HepG2 (cell line): Measurements from ENCODE around the gene HP1BP3. TPM values are rescaled to one million over a fixed set of nuclear protein-coding genes. Genes with fewer than 3 reads are reported as not detected.

Source experiments
- ATAC-seq: fragments of 200-7000 bp; cut with Tn5 transposase; 3 replicates; pipeline ENCODE4 v1.9.1; 2020; ENCODE audit warnings: mild to moderate bottlenecking, moderate library complexity
- BruUV-seq: library from RNA; stranded (reverse); fragments of 400-500 nt; replicated peaks from 2 replicates; lab custom pipeline; 2021; lab: Mats Ljungman, UMichigan
- CTCF ChIA-PET: fragments of 300-600 bp; formaldehyde crosslinking; extraction: SDS; loops from one replicate; lab custom pipeline; 2021; ENCODE audit warnings: low total read pairs, inconsistent platforms, low intra/inter-chr PET ratio; lab: Yijun Ruan, JAX
- POLR2A ChIA-PET: fragments of 350-600 bp; sonication (Branson Sonifier 250); formaldehyde crosslinking; loops from one replicate; lab custom pipeline; 2020; ENCODE audit warnings: antibody characterized with exemption, inconsistent platforms; lab: Yijun Ruan, JAX
- DNase-seq: peaks from one replicate; pipeline ENCODE4 v3.0.0-alpha.2; 2015; ENCODE audit warnings: low spot score
- FAIRE-seq: peaks from 3 replicates; lab custom pipeline; 2011; peaks lifted over from hg19 to GRCh38; lab: Jason Lieb, UNC
- H2AFZ ChIP-seq: one replicate; pipeline ENCODE4 v1.6.1; 2011; ENCODE audit warnings: low read length, inconsistent platforms
- H3K27ac ChIP-seq: fragments of 300-600 bp; 3 replicates; pipeline ENCODE4 v1.8.0; 2011; ENCODE audit warnings: mixed run types, mild to moderate bottlenecking, mixed read lengths, low read length, inconsistent platforms; ENCODE audit not compliant: insufficient read depth; ENCODE audit errors: extremely low read length
- H3K27me3 ChIP-seq, 2 experiments: fragments of 200-600 bp in 1 of 2; 2 replicates in 1 of 2; 3 replicates in 1 of 2; pipeline versions ENCODE4 v1.6.0 to v1.8.0; 2011; ENCODE audit warnings: low read length in 2 of 2, mild to moderate bottlenecking in 2 of 2, moderate library complexity in 2 of 2, inconsistent platforms in 1 of 2; ENCODE audit not compliant: insufficient read depth in 2 of 2, control insufficient read depth in 1 of 2
- H3K36me3 ChIP-seq, 2 experiments: fragments of 200-600 bp in 1 of 2; replicated peaks in 1 of 2; 2 replicates in 1 of 2; 3 replicates in 1 of 2; pipeline versions ENCODE4 v1.5.1 to v1.8.0; 2011; ENCODE audit warnings: low read length in 2 of 2, inconsistent platforms in 1 of 2; ENCODE audit not compliant: insufficient read depth in 2 of 2, control insufficient read depth in 1 of 2
- H3K4me1 ChIP-seq: 2 replicates; pipeline ENCODE4 v1.5.1; 2012; ENCODE audit warnings: low read length, inconsistent platforms; ENCODE audit not compliant: insufficient read depth
- H3K4me2 ChIP-seq: 2 replicates; pipeline ENCODE4 v1.6.0; 2011; ENCODE audit warnings: low read depth, low read length, inconsistent platforms
- H3K4me3 ChIP-seq, 3 experiments: fragments of 200-600 bp in 1 of 3; sonication (generic), shearing (Covaris generic) in 1 of 3; replicated peaks in 1 of 3; 2 replicates each; pipeline ENCODE4 v1.5.1; 2011 to 2016; ENCODE audit warnings: low read length in 3 of 3, inconsistent platforms in 2 of 3, low read depth in 2 of 3, mild to moderate bottlenecking in 2 of 3, control low read depth in 1 of 3, mixed read lengths in 1 of 3; ENCODE audit not compliant: insufficient read depth in 1 of 3
- H3K79me2 ChIP-seq: one replicate; pipeline ENCODE4 v1.6.1; 2011; ENCODE audit warnings: low read length, inconsistent platforms; ENCODE audit not compliant: insufficient read depth
- H3K9ac ChIP-seq: 2 replicates; pipeline ENCODE4 v1.6.0; 2011; ENCODE audit warnings: mild to moderate bottlenecking, low read depth, low read length, inconsistent platforms; ENCODE audit not compliant: insufficient read depth
- H3K9me3 ChIP-seq: 2 replicates; pipeline ENCODE4 v1.5.1; 2012; ENCODE audit warnings: mild to moderate bottlenecking, low read length
- H4K20me1 ChIP-seq: 2 replicates; pipeline ENCODE4 v1.6.0; 2011; ENCODE audit warnings: inconsistent platforms, mild to moderate bottlenecking, low read length, moderate library complexity; ENCODE audit not compliant: insufficient read depth
- PTBP1 ChIP-seq: fragments of 200-400 bp; formaldehyde crosslinking; IDR thresholded peaks from 2 replicates; pipeline ENCODE4 v1.6.1; 2018; ENCODE audit warnings: low read length, low read depth; ENCODE audit not compliant: poor library complexity, severe bottlenecking
- ZNF530 ChIP-seq: sonication (generic); formaldehyde crosslinking; IDR thresholded peaks from 2 replicates; pipeline ENCODE4 v1.5.0; 2020; ENCODE audit warnings: low read depth, mild to moderate bottlenecking, missing genetic modification reagents
- ZNF552 ChIP-seq: sonication (generic); formaldehyde crosslinking; IDR thresholded peaks from 2 replicates; pipeline ENCODE4 v1.9.0; 2022; ENCODE audit warnings: missing genetic modification reagents, mild to moderate bottlenecking, borderline replicate concordance
- ZNF724P ChIP-seq: sonication (generic); formaldehyde crosslinking; IDR thresholded peaks from 2 replicates; pipeline ENCODE4 v1.8.0; 2022; ENCODE audit warnings: missing genetic modification reagents, borderline replicate concordance
- ZNF772 ChIP-seq: sonication (generic); formaldehyde crosslinking; IDR thresholded peaks from 2 replicates; pipeline ENCODE4 v1.5.0; 2020; ENCODE audit warnings: mild to moderate bottlenecking, missing genetic modification reagents
- WGBS: methylation state at CpG from one replicate; pipeline ENCODE4 v1.1.6; 2017; ENCODE audit warnings: low lambda C conversion rate; 5-methylcytosine and 5-hydroxymethylcytosine counted together
- in situ Hi-C: cut with HindIII; loops from 2 replicates; pipeline ENCODE4 v1.10.0; 2017; ENCODE audit warnings: low pct_unique_long_range_greater_than_20kb; ENCODE audit not compliant: extremely low pct_ligation_motif_present
- intact Hi-C: fragments of 100-400 bp; cut with micrococcal nuclease; formaldehyde crosslinking; loops from one replicate; pipeline ENCODE4 v1.10.0; 2022; ENCODE audit not compliant: unreplicated experiment
- polyA plus RNA-seq, 8 experiments: library from polyadenylated mRNA; depleted of rRNA in 3 of 8; stranded (reverse) in 7 of 8; unstranded in 1 of 8; fragments of >200 nt; fragmentation: Illumina TruSeq in 4 of 8; extraction: Trizol in 4 of 8; gene quantifications; 2 replicates each; pipeline versions ENCODE4 v1.2.1 to v1.2.3, GENCODE V29; 2011 to 2016; ENCODE audit warnings: low read depth in 4 of 8, missing spikeins in 1 of 8, mixed read lengths in 1 of 8; ENCODE audit not compliant: insufficient read depth in 1 of 8
- total RNA-seq, 5 experiments: library from RNA; depleted of rRNA; stranded (reverse); fragments of >200 nt; fragmentation: Illumina TruSeq; extraction: Trizol; gene quantifications; 2 replicates each; pipeline ENCODE4 v1.2.3, GENCODE V29; 2016; ENCODE audit warnings: low read depth in 1 of 5
- TF ChIP-seq, protein P1 (sequence below): sonication (generic); formaldehyde crosslinking; IDR thresholded peaks from 2 replicates; pipeline ENCODE4 v1.5.0; 2020; ENCODE audit warnings: mild to moderate bottlenecking, missing genetic modification reagents
- TF ChIP-seq, protein P2 (sequence below): IDR thresholded peaks from 2 replicates; pipeline ENCODE4 v1.4.0; 2020; ENCODE audit warnings: mild to moderate bottlenecking, missing genetic modification reagents
- TF ChIP-seq, protein P3 (sequence below): sonication (generic); formaldehyde crosslinking; IDR thresholded peaks from 2 replicates; pipeline ENCODE4 v1.4.0; 2020; ENCODE audit warnings: missing genetic modification reagents
- TF ChIP-seq, protein P4 (sequence below): sonication (generic); formaldehyde crosslinking; IDR thresholded peaks from 2 replicates; pipeline ENCODE4 v1.9.0; 2021; ENCODE audit warnings: missing genetic modification reagents, borderline replicate concordance

Gene HP1BP3
- total and polyA plus RNA-seq, 2 of the 13 experiments (the other 11 are each of a cell fraction or from before 2014, with no cell fraction given): 98.5 to 137 TPM

DNA sequence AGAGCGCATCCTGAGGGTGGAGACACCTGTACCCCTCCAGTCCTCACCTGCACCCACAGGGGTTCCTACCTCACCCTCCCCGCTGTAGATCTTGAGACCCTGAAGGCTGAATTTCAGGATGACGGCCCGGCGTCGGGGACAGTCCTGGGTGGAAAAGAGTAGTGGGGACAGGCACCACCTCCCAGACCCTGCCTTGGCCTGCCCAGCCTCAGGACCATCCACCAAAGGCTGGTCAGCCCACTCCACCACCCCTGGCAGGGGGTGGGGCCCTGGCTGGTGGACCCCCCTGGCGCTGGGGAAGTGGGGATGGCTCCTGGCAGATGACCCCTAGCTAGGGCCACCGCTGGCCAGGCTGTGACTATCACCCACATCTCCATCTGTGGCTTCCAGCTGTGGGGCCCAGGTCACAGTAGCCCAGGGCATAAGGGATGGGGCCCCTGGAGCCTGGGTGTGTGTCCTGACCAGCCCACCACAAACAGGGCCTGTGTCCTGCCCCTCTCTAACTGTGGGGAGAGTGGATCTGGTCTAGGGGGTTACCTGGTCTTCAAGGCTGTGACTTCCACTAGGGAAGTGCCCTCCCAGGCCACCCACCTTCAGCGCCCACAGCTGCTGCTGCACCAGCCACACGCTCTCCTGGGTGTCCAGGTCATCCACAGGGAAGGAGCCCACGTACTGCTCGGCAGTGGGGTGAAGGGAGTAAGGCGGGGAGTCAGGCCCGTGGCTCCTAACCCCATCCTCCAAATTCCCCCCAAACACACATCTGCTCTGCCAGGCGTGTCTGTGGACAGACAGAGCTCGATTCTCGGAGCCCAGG is 60.0 kb downstream of the HP1BP3 start:
- Histone ChIP-seq H3K9ac (no peak overlapping the region), H3K79me2 (no peaks in the 10 kb centered on the region)
- DNase-seq: no peak
- TF ChIP-seq ZNF772 (no peak), PTBP1 (no peak), ZNF530 (CRISPR knock-in tag) (no peak), ZNF724P (CRISPR knock-in tag) (no peak), ZNF552 (CRISPR knock-in tag) (no peak)
- TF ChIP-seq, protein P1, sequence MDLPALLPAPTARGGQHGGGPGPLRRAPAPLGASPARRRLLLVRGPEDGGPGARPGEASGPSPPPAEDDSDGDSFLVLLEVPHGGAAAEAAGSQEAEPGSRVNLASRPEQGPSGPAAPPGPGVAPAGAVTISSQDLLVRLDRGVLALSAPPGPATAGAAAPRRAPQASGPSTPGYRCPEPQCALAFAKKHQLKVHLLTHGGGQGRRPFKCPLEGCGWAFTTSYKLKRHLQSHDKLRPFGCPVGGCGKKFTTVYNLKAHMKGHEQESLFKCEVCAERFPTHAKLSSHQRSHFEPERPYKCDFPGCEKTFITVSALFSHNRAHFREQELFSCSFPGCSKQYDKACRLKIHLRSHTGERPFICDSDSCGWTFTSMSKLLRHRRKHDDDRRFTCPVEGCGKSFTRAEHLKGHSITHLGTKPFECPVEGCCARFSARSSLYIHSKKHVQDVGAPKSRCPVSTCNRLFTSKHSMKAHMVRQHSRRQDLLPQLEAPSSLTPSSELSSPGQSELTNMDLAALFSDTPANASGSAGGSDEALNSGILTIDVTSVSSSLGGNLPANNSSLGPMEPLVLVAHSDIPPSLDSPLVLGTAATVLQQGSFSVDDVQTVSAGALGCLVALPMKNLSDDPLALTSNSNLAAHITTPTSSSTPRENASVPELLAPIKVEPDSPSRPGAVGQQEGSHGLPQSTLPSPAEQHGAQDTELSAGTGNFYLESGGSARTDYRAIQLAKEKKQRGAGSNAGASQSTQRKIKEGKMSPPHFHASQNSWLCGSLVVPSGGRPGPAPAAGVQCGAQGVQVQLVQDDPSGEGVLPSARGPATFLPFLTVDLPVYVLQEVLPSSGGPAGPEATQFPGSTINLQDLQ (CRISPR knock-in tag): no peak
- TF ChIP-seq, protein P2, sequence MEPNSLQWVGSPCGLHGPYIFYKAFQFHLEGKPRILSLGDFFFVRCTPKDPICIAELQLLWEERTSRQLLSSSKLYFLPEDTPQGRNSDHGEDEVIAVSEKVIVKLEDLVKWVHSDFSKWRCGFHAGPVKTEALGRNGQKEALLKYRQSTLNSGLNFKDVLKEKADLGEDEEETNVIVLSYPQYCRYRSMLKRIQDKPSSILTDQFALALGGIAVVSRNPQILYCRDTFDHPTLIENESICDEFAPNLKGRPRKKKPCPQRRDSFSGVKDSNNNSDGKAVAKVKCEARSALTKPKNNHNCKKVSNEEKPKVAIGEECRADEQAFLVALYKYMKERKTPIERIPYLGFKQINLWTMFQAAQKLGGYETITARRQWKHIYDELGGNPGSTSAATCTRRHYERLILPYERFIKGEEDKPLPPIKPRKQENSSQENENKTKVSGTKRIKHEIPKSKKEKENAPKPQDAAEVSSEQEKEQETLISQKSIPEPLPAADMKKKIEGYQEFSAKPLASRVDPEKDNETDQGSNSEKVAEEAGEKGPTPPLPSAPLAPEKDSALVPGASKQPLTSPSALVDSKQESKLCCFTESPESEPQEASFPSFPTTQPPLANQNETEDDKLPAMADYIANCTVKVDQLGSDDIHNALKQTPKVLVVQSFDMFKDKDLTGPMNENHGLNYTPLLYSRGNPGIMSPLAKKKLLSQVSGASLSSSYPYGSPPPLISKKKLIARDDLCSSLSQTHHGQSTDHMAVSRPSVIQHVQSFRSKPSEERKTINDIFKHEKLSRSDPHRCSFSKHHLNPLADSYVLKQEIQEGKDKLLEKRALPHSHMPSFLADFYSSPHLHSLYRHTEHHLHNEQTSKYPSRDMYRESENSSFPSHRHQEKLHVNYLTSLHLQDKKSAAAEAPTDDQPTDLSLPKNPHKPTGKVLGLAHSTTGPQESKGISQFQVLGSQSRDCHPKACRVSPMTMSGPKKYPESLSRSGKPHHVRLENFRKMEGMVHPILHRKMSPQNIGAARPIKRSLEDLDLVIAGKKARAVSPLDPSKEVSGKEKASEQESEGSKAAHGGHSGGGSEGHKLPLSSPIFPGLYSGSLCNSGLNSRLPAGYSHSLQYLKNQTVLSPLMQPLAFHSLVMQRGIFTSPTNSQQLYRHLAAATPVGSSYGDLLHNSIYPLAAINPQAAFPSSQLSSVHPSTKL (CRISPR knock-in tag): no peak
- TF ChIP-seq, protein P3, sequence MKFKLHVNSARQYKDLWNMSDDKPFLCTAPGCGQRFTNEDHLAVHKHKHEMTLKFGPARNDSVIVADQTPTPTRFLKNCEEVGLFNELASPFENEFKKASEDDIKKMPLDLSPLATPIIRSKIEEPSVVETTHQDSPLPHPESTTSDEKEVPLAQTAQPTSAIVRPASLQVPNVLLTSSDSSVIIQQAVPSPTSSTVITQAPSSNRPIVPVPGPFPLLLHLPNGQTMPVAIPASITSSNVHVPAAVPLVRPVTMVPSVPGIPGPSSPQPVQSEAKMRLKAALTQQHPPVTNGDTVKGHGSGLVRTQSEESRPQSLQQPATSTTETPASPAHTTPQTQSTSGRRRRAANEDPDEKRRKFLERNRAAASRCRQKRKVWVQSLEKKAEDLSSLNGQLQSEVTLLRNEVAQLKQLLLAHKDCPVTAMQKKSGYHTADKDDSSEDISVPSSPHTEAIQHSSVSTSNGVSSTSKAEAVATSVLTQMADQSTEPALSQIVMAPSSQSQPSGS (CRISPR knock-in tag): no peak
- TF ChIP-seq, protein P4, sequence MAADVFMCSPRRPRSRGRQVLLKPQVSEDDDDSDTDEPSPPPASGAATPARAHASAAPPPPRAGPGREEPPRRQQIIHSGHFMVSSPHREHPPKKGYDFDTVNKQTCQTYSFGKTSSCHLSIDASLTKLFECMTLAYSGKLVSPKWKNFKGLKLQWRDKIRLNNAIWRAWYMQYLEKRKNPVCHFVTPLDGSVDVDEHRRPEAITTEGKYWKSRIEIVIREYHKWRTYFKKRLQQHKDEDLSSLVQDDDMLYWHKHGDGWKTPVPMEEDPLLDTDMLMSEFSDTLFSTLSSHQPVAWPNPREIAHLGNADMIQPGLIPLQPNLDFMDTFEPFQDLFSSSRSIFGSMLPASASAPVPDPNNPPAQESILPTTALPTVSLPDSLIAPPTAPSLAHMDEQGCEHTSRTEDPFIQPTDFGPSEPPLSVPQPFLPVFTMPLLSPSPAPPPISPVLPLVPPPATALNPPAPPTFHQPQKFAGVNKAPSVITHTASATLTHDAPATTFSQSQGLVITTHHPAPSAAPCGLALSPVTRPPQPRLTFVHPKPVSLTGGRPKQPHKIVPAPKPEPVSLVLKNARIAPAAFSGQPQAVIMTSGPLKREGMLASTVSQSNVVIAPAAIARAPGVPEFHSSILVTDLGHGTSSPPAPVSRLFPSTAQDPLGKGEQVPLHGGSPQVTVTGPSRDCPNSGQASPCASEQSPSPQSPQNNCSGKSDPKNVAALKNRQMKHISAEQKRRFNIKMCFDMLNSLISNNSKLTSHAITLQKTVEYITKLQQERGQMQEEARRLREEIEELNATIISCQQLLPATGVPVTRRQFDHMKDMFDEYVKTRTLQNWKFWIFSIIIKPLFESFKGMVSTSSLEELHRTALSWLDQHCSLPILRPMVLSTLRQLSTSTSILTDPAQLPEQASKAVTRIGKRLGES: no peak

More for the DNA sequence above, 60.0 kb downstream of the HP1BP3 start:
- ATAC-seq: no peak
- no peak overlapping the region for H3K4me3 ChIP-seq
- 88% methylated on average over 3 of the region's 17 CpGs for WGBS
- peaks cover 5 to 16% of the 10 kb centered on the region in 2 experiments; a peak in 3 of 5 replicates for H3K27me3 ChIP-seq
- CTCF ChIA-PET: no interaction called here
- no peaks in the 10 kb centered on the region for H4K20me1 ChIP-seq
- no peak overlapping the region for H3K27ac ChIP-seq
- no peaks in the 10 kb centered on the region for H3K9me3 ChIP-seq
- intact Hi-C loops: no loop called here
- H3K4me2 ChIP-seq: no peak overlapping the region
- POLR2A ChIA-PET: no interaction called here
- H2AFZ ChIP-seq: no peak overlapping the region
- H3K4me1 ChIP-seq: peaks cover 36% of the 10 kb centered on the region
- in situ Hi-C loops: no loop called here
- FAIRE-seq: no peak
- BruUV-seq: no TSS peak
- no peaks in the 10 kb centered on the region for H3K36me3 ChIP-seq
